Measurements from ENCODE around the gene CFC1B.
A peak's percentile ranks its signal among the peaks of the same experiment; 100 is the strongest.
"Not testable (repeated sequence)": the region's sequence is repeated elsewhere in the genome, so short reads cannot be mapped to it uniquely, and the experiment has no call there.

CFC1B gene

GRCh38 chr2:130543785-130544528 lies 22.9 kb downstream of the CFC1B start:
- H3K9me3 ChIP-seq (ENCODE audit: insufficient read depth, low read length, severe bottlenecking); H3K4me3 ChIP-seq (ENCODE audit: low read depth in 1 of 2, low read length in 2 of 2); H3K27me3 ChIP-seq (ENCODE audit: insufficient read depth, low read length, poor library complexity); DNase-seq; H3K27ac ChIP-seq (ENCODE audit: low read length); H3K36me3 ChIP-seq (ENCODE audit: insufficient read depth, low read length); H3K9ac ChIP-seq (ENCODE audit: low read depth, low read length); H4K20me1 ChIP-seq (ENCODE audit: insufficient read depth, low read length); H2AFZ ChIP-seq (ENCODE audit: low read depth, low read length); H3K4me1 ChIP-seq (ENCODE audit: insufficient read depth, low read length); H3K79me2 ChIP-seq (ENCODE audit: insufficient read depth, low read length); H3K4me2 ChIP-seq (ENCODE audit: insufficient read depth, low read length): not testable (repeated sequence)
- peak; percentile 39; the same call in 2 of the 3 replicates for ATAC-seq (ENCODE audit: insufficient read depth, low read depth)

GRCh38 chr2:130544978-130545377 lies 24.0 kb downstream of the CFC1B start:
- ATAC-seq (ENCODE audit: insufficient read depth, low read depth); H3K9me3 ChIP-seq (ENCODE audit: insufficient read depth, low read length, severe bottlenecking); H3K27me3 ChIP-seq (ENCODE audit: insufficient read depth, low read length, poor library complexity); H3K9ac ChIP-seq (ENCODE audit: low read depth, low read length); H2AFZ ChIP-seq (ENCODE audit: low read depth, low read length); H4K20me1 ChIP-seq (ENCODE audit: insufficient read depth, low read length); DNase-seq; H3K36me3 ChIP-seq (ENCODE audit: insufficient read depth, low read length); H3K27ac ChIP-seq (ENCODE audit: low read length); H3K4me3 ChIP-seq (ENCODE audit: low read depth in 1 of 2, low read length in 2 of 2); H3K4me1 ChIP-seq (ENCODE audit: insufficient read depth, low read length); H3K4me2 ChIP-seq (ENCODE audit: insufficient read depth, low read length); H3K79me2 ChIP-seq (ENCODE audit: insufficient read depth, low read length): not testable (repeated sequence)

- not testable (repeated sequence) for H2AFZ ChIP-seq (ENCODE audit: low read depth, low read length); DNase-seq; H3K27me3 ChIP-seq (ENCODE audit: insufficient read depth, low read length, poor library complexity); H3K79me2 ChIP-seq (ENCODE audit: insufficient read depth, low read length); ATAC-seq (ENCODE audit: insufficient read depth, low read depth); H3K4me3 ChIP-seq (ENCODE audit: low read depth in 1 of 2, low read length in 2 of 2); H3K36me3 ChIP-seq (ENCODE audit: insufficient read depth, low read length); H3K9ac ChIP-seq (ENCODE audit: low read depth, low read length); H3K27ac ChIP-seq (ENCODE audit: low read length); H4K20me1 ChIP-seq (ENCODE audit: insufficient read depth, low read length); H3K4me1 ChIP-seq (ENCODE audit: insufficient read depth, low read length); H3K9me3 ChIP-seq (ENCODE audit: insufficient read depth, low read length, severe bottlenecking); H3K4me2 ChIP-seq (ENCODE audit: insufficient read depth, low read length)
Observed at GRCh38 chr2:130548418-130548817, 27.4 kb downstream of the CFC1B start.

- not testable (repeated sequence) for H3K4me1 ChIP-seq (ENCODE audit: insufficient read depth, low read length); H3K36me3 ChIP-seq (ENCODE audit: insufficient read depth, low read length); DNase-seq; H3K9me3 ChIP-seq (ENCODE audit: insufficient read depth, low read length, severe bottlenecking); H3K79me2 ChIP-seq (ENCODE audit: insufficient read depth, low read length); H4K20me1 ChIP-seq (ENCODE audit: insufficient read depth, low read length); H3K4me2 ChIP-seq (ENCODE audit: insufficient read depth, low read length); H2AFZ ChIP-seq (ENCODE audit: low read depth, low read length); H3K27ac ChIP-seq (ENCODE audit: low read length); ATAC-seq (ENCODE audit: insufficient read depth, low read depth); H3K27me3 ChIP-seq (ENCODE audit: insufficient read depth, low read length, poor library complexity); H3K9ac ChIP-seq (ENCODE audit: low read depth, low read length); H3K4me3 ChIP-seq (ENCODE audit: low read depth in 1 of 2, low read length in 2 of 2)
Observed at GRCh38 chr2:130549475-130549874, 28.5 kb downstream of the CFC1B start.

GRCh38 chr2:130554178-130554577 lies 33.2 kb downstream of the CFC1B start:
- not testable (repeated sequence) for H3K4me3 ChIP-seq (ENCODE audit: low read depth in 1 of 2, low read length in 2 of 2); DNase-seq; H3K9me3 ChIP-seq (ENCODE audit: insufficient read depth, low read length, severe bottlenecking); H3K9ac ChIP-seq (ENCODE audit: low read depth, low read length); H3K27me3 ChIP-seq (ENCODE audit: insufficient read depth, low read length, poor library complexity); ATAC-seq (ENCODE audit: insufficient read depth, low read depth); H4K20me1 ChIP-seq (ENCODE audit: insufficient read depth, low read length); H3K4me2 ChIP-seq (ENCODE audit: insufficient read depth, low read length); H3K4me1 ChIP-seq (ENCODE audit: insufficient read depth, low read length); H3K79me2 ChIP-seq (ENCODE audit: insufficient read depth, low read length); H2AFZ ChIP-seq (ENCODE audit: low read depth, low read length); H3K27ac ChIP-seq (ENCODE audit: low read length); H3K36me3 ChIP-seq (ENCODE audit: insufficient read depth, low read length)

GRCh38 chr2:130556441-130556840 lies 35.4 kb downstream of the CFC1B start:
- H3K27me3 ChIP-seq (ENCODE audit: insufficient read depth, low read length, poor library complexity); H3K9ac ChIP-seq (ENCODE audit: low read depth, low read length); H3K36me3 ChIP-seq (ENCODE audit: insufficient read depth, low read length); H3K4me1 ChIP-seq (ENCODE audit: insufficient read depth, low read length); H3K9me3 ChIP-seq (ENCODE audit: insufficient read depth, low read length, severe bottlenecking); H4K20me1 ChIP-seq (ENCODE audit: insufficient read depth, low read length); H3K4me3 ChIP-seq (ENCODE audit: low read depth in 1 of 2, low read length in 2 of 2); H3K27ac ChIP-seq (ENCODE audit: low read length); H3K79me2 ChIP-seq (ENCODE audit: insufficient read depth, low read length); H3K4me2 ChIP-seq (ENCODE audit: insufficient read depth, low read length); ATAC-seq (ENCODE audit: insufficient read depth, low read depth); H2AFZ ChIP-seq (ENCODE audit: low read depth, low read length); DNase-seq: not testable (repeated sequence)

GRCh38 chr2:130566165-130566564 lies 45.1 kb downstream of the CFC1B start:
- not testable (repeated sequence) for DNase-seq; H3K4me2 ChIP-seq (ENCODE audit: insufficient read depth, low read length); H2AFZ ChIP-seq (ENCODE audit: low read depth, low read length); H3K36me3 ChIP-seq (ENCODE audit: insufficient read depth, low read length); H3K27ac ChIP-seq (ENCODE audit: low read length); H3K9ac ChIP-seq (ENCODE audit: low read depth, low read length); H3K79me2 ChIP-seq (ENCODE audit: insufficient read depth, low read length); H3K4me3 ChIP-seq (ENCODE audit: low read depth in 1 of 2, low read length in 2 of 2); H3K27me3 ChIP-seq (ENCODE audit: insufficient read depth, low read length, poor library complexity); H3K9me3 ChIP-seq (ENCODE audit: insufficient read depth, low read length, severe bottlenecking); H4K20me1 ChIP-seq (ENCODE audit: insufficient read depth, low read length); ATAC-seq (ENCODE audit: insufficient read depth, low read depth); H3K4me1 ChIP-seq (ENCODE audit: insufficient read depth, low read length)

- H3K9ac ChIP-seq (ENCODE audit: low read depth, low read length); ATAC-seq (ENCODE audit: insufficient read depth, low read depth); H3K79me2 ChIP-seq (ENCODE audit: insufficient read depth, low read length); H3K27me3 ChIP-seq (ENCODE audit: insufficient read depth, low read length, poor library complexity); H4K20me1 ChIP-seq (ENCODE audit: insufficient read depth, low read length); H3K27ac ChIP-seq (ENCODE audit: low read length); H3K4me2 ChIP-seq (ENCODE audit: insufficient read depth, low read length); H3K36me3 ChIP-seq (ENCODE audit: insufficient read depth, low read length); H2AFZ ChIP-seq (ENCODE audit: low read depth, low read length); H3K4me1 ChIP-seq (ENCODE audit: insufficient read depth, low read length); H3K9me3 ChIP-seq (ENCODE audit: insufficient read depth, low read length, severe bottlenecking); H3K4me3 ChIP-seq (ENCODE audit: low read depth in 1 of 2, low read length in 2 of 2); DNase-seq: not testable (repeated sequence)
Observed at GRCh38 chr2:130571929-130572328, 50.9 kb downstream of the CFC1B start.
